Measurements from ENCODE around the gene GLYR1.

The GLYR1 gene

DNA sequence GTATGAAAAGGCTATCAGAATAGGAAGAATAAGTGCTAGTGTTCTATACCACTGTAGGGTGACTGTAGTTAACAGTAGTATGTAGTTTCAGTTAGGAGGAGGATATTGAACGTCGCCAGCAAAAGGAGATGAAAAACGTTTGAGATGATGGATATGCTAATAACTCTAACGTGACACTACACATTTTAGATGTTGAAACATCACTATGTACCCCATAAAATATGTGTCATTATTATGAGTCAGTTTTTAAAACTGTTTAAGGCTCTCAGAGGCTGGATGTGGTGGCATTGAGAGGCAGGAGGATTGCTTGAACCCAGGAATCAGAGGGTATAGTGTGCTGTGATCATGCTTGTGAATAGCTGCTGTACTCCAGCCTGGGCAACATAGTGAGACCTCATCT is 32.0 kb upstream of the GLYR1 start:
- no peak for DNase-seq (ENCODE audit: low spot score)

DNA sequence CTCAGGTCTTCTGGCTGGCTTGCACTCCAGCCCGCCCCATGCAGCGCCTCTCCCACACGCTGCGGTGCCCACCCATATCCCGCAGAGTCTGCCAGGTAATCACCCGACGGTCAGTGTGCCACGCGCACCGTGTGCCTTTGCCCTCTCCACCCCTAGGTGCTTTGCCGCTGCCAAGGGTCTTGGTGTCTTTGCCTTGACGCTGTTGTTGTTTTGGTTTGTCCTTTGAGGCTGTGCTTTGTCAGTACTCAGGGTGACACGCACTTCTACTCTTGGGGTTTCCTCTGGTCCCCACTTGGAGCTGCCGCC is 30.2 kb upstream of the GLYR1 start:
- DNase-seq (ENCODE audit: low spot score) = no peak

DNA sequence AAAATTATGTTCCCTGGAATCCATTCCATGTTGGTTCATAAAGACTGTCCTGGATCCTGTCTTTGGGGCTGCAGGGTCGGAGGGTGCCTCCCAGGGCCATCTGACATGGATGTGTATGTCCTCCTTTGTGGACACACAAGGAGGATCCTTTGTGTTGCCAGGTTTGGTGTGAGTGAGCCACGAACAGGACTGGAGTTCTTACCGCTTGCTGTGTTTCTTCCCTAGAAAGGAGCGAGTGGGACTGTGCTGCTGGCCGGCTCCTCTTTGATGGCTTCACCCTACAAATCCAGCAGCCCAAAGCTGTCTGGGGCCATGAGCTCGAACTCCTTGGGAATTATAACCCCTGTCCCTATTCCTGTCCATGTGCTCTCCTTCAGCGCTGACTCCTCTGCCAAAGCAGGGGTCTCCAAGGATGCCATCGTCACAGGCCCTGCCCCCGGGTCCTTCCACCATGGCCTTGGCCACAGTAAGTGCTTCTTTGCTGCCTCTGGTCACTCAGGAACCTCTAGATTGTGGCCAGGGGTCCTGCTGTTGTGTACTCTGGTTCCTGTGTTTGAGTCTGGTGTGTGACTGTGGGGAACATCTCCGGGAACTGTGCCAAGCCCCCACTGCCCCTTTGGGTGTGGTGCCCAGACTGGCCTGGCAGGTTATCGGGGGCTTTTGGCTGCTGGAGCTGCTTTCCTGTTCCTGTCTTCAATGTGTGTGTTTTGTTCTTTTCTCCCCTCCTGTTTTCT is 29.7 kb upstream of the GLYR1 start:
- DNase-seq (ENCODE audit: low spot score) = no peak

DNA sequence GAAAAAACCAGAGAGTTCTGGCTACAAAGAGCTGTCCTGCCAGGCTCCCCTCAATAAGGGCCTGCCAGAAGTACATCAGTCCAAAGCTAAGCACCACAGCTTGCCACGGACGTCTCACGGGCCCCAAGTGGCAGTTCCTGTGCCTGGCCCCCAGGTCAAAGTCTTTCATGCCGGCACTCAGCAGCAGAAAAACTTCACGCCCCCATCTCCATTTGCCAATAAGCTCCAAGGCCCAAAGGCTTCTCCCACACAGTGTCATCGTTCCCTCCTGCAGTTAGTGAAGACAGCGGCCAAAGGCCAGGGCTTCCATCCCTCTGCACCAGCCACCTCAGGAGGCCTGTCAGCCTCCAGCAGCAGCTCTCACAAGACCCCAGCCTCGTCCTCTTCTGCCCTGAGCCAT is 27.6 kb upstream of the GLYR1 start:
- DNase-seq (ENCODE audit: low spot score) = no peak

DNA sequence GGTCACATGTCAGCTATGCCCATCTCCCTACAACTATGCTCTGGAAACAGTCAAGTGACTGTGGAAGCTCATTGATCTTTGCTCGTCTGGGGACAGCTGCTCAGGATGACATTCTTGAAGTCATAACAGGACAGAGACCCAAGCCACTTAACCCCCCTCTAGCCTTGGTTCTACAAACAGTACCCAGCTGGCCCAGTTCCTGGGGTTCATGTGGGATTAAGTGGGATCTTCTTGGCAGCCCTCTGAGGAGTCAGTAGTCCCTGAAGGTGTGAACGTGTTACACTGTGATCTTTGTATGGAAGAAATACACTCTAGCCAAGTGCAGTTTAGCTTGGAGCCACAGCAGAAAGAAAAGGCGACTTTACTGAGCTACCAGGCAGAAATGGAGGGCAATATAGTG is 26.0 kb upstream of the GLYR1 start:
- DNase-seq (ENCODE audit: low spot score) = no peak

DNA sequence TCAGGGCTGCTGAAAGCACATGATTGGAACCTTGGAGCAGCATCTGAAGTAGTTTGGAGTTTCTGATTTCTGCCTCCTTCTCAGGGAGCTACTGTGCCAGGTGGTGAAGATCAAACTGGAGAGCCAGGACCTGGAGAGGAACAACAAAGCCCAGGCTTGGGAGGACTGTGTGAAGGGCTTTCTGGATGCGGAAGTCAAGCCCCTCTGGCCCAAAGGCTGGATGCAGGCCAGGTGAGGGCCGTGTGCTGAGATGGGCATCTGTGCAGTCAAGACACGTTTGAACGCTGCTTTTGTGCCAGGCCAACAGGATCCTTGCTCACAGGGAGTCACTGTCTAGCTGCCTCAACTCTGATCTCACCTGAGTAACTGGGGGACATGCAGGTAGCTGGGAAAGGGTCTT is 24.0 kb upstream of the GLYR1 start:
- DNase-seq (ENCODE audit: low spot score) = no peak

DNA sequence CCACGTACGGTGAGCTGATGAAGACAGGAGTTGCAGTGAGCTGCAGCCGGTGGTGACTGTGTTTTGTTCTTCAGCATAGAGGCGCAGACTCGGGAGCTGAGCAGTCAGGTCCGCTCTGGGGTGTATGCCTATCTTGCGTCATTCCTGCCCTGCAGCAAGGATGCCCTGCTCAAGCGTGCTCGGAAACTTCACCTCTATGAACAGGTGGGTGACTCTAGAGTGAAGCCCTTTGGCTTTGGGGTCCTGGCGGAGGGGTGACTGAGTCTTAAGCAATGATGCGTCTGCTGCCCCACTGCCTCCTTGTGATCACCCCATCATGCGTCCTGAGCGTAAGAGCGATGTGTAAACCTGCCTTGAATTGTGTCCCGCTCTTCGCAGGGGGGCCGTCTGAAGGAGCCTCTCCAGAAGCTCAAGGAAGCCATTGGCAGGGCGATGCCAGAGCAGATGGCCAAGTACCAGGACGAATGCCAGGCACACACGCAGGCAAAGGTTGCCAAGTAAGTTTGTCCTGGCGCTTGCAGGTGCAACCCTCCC is 23.1 kb upstream of the GLYR1 start:
- DNase-seq (ENCODE audit: low spot score) = no peak

DNA sequence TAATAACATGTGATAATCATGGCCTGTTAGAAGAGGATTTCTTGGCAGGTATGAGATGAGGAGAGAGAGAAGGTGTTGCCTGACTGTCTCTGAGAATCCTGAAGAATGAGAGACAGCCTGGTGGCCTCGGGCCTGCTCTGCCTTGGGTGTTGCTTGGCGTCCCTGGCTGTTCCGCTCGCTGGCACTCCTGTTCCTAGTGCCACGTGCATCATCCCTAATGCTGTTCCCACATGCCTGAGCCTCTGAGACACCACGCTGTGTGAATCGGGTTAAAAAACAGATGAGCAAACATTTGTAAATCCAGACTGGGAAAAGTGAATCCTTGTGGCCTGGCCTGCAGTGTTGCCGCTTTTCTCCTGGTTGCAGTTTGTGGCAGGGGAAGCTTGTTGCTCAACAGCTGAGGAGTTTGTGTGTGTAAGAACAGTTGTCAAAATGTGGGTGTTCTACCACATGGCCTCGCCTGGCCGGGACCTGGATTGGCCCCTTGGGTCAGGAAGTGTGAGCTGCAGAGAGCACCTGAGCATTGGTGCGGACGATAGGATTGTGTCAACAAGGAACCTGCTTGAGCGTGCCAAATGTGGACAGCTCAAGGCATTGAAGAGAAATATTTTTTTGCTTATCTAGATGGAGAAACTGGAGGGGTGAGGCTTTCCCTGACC is 22.2 kb upstream of the GLYR1 start:
- DNase-seq (ENCODE audit: low spot score) = no peak

DNA sequence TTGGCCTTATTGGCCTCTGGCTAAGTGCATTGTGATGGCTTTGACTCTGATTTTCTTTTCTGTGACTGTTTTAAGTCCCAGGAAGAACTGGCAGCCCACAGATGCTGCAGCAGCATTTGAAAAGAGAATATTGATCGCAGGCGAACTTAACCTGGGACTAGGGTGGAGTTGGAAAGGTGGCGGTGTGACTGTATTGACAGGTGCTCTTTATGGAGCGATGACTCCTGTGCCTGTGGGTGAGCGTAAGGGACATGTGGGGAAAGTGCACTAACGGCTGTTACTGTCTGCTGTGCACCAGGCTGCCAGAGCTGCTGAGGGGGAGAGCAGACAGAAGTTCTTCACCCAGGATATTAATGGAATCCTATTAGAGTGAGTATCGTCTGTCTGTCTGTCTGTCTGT is 21.4 kb upstream of the GLYR1 start:
- DNase-seq (ENCODE audit: low spot score) = no peak

DNA sequence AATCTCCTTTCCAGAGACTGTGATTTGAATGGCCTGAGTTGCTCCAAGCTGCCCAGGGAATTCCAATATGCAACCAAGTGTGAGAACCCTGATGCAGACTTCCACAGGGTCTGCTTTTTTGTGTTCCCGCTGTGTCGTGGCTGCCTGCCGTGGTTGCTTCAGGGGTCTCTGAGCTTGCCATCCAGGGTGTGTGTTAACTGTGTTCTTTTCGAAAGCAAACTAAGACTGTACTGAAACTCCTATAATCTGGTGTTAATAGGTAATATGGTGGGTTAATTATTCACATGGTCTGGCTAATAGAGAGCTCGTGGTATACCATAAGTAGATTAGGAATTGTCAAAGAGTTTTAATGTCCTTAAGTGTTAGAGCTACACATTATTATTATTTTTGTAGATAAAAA is 20.9 kb upstream of the GLYR1 start:
- no peak for DNase-seq (ENCODE audit: low spot score)

DNA sequence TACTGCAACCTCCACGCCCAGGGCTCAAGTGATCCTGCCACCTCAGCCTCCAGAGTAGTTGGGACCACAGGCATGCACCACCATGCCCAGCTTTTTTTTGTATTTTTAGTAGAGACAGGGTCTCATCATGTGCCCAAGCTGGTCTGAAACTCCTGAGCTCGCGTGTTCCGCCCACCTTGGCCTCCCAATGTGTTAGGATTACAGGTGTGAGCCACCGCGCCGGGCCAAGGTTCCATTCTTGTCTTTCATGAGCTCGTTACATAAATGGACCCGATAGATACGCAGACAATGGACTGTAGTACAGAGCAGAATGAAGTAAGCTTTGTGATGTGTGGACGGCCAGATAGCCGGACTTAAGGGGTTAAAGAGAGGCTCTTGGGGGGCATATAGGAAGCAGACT is 19.5 kb upstream of the GLYR1 start:
- DNase-seq (ENCODE audit: low spot score) = no peak

DNA sequence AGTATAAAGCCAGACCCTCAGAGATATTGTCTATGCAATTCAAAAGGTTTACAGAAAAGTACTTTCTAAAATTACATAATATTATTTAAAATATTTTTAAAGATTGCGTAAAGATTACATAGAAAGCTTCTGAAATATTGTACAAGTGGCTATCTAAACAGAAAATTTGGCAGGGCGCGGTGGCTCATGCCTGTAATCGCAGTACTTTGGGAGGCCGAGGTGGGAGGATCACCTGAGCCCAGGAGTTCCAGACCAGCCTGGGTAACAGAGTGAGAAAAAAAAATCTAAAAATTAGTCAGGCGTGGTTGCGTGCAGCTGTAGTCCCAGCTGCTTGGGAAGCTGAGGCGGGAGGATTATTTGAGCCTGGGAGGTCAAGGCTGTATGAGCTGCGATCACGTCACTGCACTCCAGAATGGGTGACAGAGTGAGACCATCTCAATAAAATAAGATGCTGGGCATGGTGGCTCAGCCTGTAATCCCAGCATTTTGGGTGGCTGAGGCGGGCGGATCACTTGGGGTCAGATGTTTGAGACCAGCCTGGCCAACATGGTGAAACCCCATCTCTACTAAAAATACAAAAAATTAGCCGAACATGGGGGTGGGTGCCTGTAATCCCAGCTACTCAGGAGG is 18.3 kb upstream of the GLYR1 start:
- DNase-seq (ENCODE audit: low spot score) = no peak

DNA sequence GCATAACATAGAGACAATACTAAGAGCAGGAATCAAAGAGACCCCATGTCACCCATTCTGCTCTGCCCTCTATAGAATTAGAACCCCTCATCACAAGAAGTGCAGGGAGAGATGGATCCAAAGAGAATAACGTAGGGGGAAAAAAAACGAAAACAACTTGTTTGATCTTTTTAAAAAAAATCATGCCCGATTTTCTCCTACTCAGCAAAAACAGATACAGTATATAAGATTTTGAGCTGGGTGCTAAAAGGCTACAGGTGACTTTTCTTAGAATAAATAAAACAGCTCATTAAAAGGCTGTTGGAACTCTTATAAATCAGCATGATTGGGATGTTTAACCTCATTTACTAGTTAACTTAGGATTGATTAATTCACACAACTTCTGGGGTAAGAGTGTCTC is 17.6 kb upstream of the GLYR1 start:
- no peak for DNase-seq (ENCODE audit: low spot score)

DNA sequence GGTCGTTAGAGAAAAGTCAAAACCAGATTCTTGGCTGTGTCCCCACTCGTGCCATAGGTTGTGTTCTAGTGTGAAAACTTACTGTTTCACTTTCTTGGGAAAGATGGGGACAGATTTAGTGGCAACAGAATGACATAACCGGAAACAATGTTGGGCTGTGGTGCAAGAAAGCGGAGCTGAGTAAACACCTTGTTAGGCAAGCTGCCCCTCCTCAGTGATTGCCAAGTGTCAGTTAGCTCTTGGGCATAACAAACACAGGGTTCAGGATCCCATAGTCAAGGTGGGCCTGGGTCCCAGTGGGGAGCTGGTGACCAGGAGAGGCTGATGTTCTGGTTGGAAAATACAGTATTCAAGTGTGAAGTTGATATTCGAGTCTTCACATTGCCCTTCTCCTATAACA is 15.6 kb upstream of the GLYR1 start:
- no peak for DNase-seq (ENCODE audit: low spot score)

DNA sequence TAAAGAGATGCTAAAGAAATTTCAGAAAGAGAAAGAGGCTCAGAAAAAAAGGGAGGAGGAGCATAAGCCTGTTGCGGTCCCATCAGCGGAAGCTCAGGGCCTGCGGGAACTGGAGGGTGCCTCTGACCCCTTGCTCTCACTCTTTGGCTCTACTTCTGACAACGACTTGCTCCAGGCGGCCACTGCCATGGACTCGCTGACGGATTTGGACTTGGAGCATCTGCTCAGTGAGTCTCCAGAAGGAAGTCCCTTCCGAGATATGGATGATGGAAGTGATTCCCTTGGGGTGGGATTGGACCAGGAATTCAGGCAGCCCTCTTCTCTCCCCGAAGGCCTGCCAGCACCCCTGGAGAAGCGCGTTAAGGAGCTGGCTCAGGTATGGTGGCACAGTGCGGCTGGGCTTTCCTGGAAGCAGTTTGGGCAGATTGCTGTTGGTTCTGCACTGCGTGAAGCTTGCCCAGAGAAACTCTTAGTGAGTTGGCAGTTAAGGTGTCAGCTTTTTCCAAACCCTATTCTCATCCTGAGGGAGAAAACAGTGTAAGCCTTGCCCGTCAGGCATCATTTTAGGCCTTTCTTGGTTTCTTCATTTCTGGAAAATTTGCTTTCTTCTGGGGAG is 13.7 kb upstream of the GLYR1 start:
- no peak for DNase-seq (ENCODE audit: low spot score)

DNA sequence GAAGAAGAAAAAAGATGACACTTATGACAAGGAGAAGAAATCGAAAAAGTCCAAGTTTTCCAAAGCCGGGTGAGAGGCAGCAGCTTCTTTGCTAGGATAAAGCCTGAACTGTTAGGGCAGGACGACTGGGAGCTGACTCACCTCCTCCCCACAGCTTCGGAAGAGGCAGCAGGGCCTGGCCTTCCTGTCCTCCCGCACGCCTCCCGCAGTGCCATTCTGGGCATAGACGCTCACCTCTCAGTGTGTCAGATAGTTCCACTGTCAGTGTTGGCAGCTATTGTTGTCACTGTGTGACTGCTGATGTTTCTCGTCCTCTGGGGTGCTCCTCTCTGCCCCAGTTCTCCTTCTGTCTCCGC is 12.8 kb upstream of the GLYR1 start:
- DNase-seq (ENCODE audit: low spot score) = no peak

DNA sequence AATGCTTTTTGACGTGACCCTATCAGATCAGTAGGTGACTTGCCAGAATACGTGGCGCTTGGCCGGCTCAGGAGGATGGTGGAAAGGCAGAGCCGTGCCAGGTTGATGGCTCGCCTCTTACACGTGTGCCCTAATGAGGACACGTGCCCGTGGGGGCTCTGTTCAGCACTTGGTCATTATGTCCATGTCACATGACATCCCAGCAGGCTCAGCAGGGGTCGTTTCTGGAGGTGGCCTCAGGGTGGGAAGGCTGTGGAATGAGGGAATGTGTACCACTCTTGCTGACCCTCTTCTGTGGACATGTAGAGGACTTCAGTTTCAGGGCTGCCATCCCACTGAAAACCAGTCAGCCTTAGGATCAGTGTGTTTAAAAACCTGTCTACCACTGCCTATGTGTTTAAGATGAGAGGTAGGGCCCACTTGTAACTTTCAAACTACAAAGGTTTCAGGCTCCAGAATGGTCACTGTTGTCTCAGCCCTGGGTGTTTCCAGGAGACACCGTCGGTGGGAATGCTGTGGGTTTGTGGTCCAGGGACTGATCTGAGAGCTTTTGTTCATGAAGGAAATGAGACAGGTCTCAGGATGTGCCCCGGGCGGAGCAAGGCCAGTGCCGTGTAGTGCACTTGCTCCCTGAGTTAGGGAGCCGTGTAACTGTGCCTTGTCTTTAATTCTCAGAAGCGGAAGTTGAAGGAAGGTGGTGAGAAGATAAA is 12.3 kb upstream of the GLYR1 start:
- DNase-seq (ENCODE audit: low spot score) = no peak

DNA sequence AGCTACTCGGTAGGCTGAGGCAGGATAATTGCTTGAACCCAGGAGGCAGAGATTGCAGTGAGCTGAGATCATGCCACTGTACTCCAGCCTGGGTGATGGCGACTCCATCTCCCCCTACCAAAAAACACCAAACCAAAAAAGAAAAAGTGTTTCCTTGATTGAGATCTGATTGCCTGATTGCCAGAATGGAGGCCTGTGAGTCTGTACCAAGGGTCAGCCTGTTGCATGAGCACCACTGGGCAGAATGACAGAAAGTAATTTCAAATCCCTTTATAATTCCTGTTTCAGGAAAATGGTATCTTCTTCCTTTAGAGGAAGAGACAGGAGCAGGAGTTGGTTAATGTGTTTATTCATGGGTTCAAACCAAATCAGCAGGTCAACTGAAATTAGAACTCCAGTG is 8.7 kb upstream of the GLYR1 start:
- no peak for DNase-seq (ENCODE audit: low spot score)

DNA sequence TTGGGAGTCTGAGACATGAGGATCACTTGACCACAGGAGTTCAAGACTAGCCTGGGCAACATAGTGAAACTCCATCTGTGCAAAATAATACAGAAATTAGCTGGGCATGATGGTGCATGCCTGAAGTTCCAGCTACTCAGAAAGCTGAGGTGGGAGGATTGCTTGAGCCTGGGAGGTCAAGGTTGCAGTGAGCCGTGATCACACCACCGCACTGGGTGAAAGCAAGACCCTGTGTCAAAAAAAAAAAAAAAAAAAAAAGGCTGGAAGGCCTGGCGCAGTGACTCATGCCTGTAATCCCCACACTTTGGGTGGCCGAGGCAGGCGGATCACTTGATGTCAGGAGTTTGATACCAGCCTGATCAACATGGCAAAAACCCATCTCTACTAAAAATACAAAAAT is 8.3 kb upstream of the GLYR1 start:
- DNase-seq (ENCODE audit: low spot score) = no peak

DNA sequence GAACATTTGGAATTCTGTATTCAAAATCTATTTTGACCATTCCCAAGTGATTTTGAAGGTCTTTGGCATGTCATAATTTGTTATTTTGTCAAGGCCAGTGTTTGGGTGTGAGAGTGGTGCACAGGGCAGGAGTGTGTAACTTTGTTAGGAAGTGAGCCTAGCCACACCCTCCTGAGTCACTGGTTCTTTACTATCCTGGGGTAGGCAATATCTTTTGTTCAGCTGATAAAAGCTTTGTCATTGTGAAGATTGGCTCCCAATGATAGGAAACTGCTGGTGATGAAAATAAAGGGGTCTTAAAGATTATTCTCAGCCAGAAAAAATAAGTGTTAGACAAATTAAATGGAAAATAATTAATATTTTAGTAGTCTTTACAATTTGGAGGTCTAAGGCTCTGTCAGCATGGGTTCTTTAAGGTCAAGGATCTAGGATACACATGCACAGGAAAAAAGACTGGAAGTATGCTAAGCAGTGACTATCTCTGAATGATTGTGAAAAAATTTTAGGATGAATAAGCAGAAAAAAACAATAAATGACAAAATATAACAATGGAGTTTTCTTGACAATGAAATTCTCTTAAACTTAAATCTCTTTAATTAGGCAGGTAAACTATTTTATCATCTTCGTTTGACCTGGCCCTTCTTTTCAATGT is 5.3 kb upstream of the GLYR1 start:
- peak; percentile 51 for DNase-seq (ENCODE audit: low spot score)

DNA sequence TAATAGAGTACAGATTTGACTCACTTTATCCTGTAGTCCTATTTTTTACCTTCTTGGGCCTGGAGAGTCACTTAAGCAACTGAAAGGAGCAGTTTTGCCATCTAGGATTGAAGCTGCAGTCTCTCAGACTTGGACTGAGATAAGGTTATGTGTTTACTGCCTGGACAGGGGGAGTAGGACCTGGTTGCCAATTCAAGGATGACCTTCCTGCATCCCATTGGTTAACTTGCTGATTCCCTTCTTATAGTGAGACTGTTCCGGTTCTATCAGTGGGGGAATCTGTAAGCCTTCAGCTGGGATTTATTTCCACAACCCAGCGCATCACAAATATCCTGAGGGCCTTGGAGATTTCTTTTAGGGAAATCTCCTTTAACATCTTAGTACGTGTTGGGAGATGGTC is 3.1 kb upstream of the GLYR1 start:
- no peak for DNase-seq (ENCODE audit: low spot score)
